Tibial nerve (tissue), 4 donors: ENCODE data around the gene AGBL3. TPM values are rescaled to one million over a fixed set of nuclear protein-coding genes. Genes with fewer than 3 reads are reported as not detected.

Experiments
- DNase-seq, 2 donors: peaks; one replicate each; pipeline ENCODE4 v3.0.0-alpha.2; 2019; ENCODE audit warnings: low spot score in 2 of 2
- H3K27ac ChIP-seq, 4 donors: fragments of 200-600 bp; sonication (generic) in 3 of 4; one replicate each; pipeline ENCODE4 v1.5.1; 2017 to 2019; ENCODE audit warnings: mild to moderate bottlenecking in 1 of 4
- H3K27me3 ChIP-seq, 2 donors: fragments of 200-600 bp; sonication (generic) in 1 of 2; one replicate each; pipeline versions ENCODE4 v1.5.1 to v1.6.0; 2017 to 2019
- H3K36me3 ChIP-seq, 3 donors: fragments of 200-600 bp; sonication (generic); one replicate each; pipeline ENCODE4 v1.5.1; 2018 to 2019
- H3K4me1 ChIP-seq, 4 donors: fragments of 200-600 bp; sonication (generic) in 3 of 4; one replicate each; pipeline ENCODE4 v1.5.1; 2017 to 2019
- H3K4me3 ChIP-seq, 4 donors: fragments of 200-600 bp; sonication (generic) in 3 of 4; one replicate each; pipeline ENCODE4 v1.5.1; 2017 to 2019; ENCODE audit warnings: mild to moderate bottlenecking in 1 of 4, moderate library complexity in 1 of 4
- H3K9me3 ChIP-seq, 4 donors: fragments of 200-600 bp; sonication (generic) in 3 of 4; one replicate each; pipeline ENCODE4 v1.5.1; 2017 to 2019
- EP300 ChIP-seq, 2 donors: sonication (generic); formaldehyde crosslinking; IDR thresholded peaks; one replicate each; pipeline ENCODE4 v1.6.1; 2017; ENCODE audit warnings: antibody characterized with exemption in 2 of 2, mild to moderate bottlenecking in 1 of 2
- POLR2A ChIP-seq, 2 donors: fragments of 450-650 bp; IDR thresholded peaks; one replicate each; pipeline ENCODE4 v1.6.1; 2017; ENCODE audit warnings: antibody characterized with exemption in 2 of 2, mild to moderate bottlenecking in 2 of 2, moderate library complexity in 2 of 2
- WGBS, 2 donors: methylation state at CpG; one replicate each; pipeline ENCODE4 v1.1.5; 2018; 5-methylcytosine and 5-hydroxymethylcytosine counted together
- total RNA-seq, 4 donors: library from RNA; depleted of rRNA; stranded (reverse); fragments of >200 nt; gene quantifications; one replicate each; pipeline ENCODE4 v1.1.0, GENCODE V29; 2016
- TF ChIP-seq, protein P1 (sequence below), 5 experiments: fragments of 200-600 bp in 3 of 5; fragments of 450-650 bp in 2 of 5; sonication (generic) in 3 of 5; IDR thresholded peaks; one replicate each; pipeline ENCODE4 v1.5.1; 2016 to 2019; ENCODE audit warnings: antibody characterized with exemption in 5 of 5, mild to moderate bottlenecking in 3 of 5, moderate library complexity in 2 of 5

The AGBL3 gene
- total RNA-seq, 4 donors from 2014 or later, result 1.3 to 3.1 (median 1.9) TPM

GRCh38 chr7:134945691-134946090 lies 40.6 kb upstream of the AGBL3 start:
- 54 to 71% methylated on average over 3 of the region's 3 CpGs for WGBS, 2 donors
- peaks cover 0 to 50% (median 0%) of the 10 kb centered on the region in 3 donors for H3K36me3 ChIP-seq
- H3K27me3 ChIP-seq, result no peaks in the 10 kb centered on the region
- no peak overlapping the region for H3K4me3 ChIP-seq
- DNase-seq, result no peak
- peak overlapping the region in 2 of 4 donors; percentile 8 to 31 for H3K27ac ChIP-seq
- no peaks in the 10 kb centered on the region for H3K9me3 ChIP-seq
- H3K4me1 ChIP-seq, result peaks cover 0 to 24% (median 0%) of the 10 kb centered on the region in 4 donors
- TF ChIP-seq EP300 (IDR thresholded peaks at IDR 0.05) (no peak), POLR2A (IDR thresholded peaks at IDR 0.05) (no peak)
- TF ChIP-seq, protein P1, sequence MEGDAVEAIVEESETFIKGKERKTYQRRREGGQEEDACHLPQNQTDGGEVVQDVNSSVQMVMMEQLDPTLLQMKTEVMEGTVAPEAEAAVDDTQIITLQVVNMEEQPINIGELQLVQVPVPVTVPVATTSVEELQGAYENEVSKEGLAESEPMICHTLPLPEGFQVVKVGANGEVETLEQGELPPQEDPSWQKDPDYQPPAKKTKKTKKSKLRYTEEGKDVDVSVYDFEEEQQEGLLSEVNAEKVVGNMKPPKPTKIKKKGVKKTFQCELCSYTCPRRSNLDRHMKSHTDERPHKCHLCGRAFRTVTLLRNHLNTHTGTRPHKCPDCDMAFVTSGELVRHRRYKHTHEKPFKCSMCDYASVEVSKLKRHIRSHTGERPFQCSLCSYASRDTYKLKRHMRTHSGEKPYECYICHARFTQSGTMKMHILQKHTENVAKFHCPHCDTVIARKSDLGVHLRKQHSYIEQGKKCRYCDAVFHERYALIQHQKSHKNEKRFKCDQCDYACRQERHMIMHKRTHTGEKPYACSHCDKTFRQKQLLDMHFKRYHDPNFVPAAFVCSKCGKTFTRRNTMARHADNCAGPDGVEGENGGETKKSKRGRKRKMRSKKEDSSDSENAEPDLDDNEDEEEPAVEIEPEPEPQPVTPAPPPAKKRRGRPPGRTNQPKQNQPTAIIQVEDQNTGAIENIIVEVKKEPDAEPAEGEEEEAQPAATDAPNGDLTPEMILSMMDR (IDR thresholded peaks at IDR 0.05), result no peak

- Histone ChIP-seq H3K9me3 (no peaks in the 10 kb centered on the region), H3K36me3 (peaks cover 0 to 55% (median 0%) of the 10 kb centered on the region in 3 donors)
These were observed 40.0 kb upstream of the AGBL3 start for GRCh38 chr7:134946260-134946659.

DNA sequence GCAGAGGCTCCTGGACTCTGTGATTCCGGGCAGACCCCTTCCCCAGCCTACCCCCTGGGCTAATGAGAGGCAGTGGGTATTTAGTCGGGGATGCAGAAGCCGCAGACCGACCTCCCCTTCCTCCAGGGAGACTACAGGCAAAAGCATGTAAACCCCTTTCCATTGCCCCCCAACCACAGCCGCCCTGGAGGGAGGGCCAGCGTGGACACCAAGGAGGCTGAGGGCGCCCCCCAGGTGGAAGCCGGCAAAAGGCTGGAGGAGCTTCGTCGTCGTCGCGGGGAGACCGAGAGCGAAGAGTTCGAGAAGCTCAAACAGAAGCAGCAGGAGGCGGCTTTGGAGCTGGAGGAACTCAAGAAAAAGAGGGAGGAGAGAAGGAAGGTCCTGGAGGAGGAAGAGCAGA lies 39.0 kb upstream of the AGBL3 start:
- Histone ChIP-seq H3K36me3 (peaks cover 0 to 57% (median 0%) of the 10 kb centered on the region in 3 donors), H3K27me3 (no peaks in the 10 kb centered on the region), H3K9me3 (no peaks in the 10 kb centered on the region), H3K4me1 (peaks cover 0 to 20% (median 0%) of the 10 kb centered on the region in 4 donors), H3K27ac (peak overlapping the region in 1 of 4 donors; percentile 31), H3K4me3 (no peak overlapping the region)
- 91 to 93% methylated on average over 17 of the region's 17 CpGs for WGBS, 2 donors
- TF ChIP-seq POLR2A (IDR thresholded peaks at IDR 0.05) (no peak), EP300 (IDR thresholded peaks at IDR 0.05) (no peak)
- TF ChIP-seq, protein P1 (IDR thresholded peaks at IDR 0.05), result no peak
- no peak for DNase-seq

More at GRCh38 chr7:134946260-134946659, 40.0 kb upstream of the AGBL3 start:
- WGBS, 2 donors, result 50 to 55% methylated on average over 2 of the region's 2 CpGs
- DNase-seq, result no peak
- Histone ChIP-seq H3K4me3 (no peak overlapping the region), H3K4me1 (peaks cover 0 to 20% (median 0%) of the 10 kb centered on the region in 4 donors), H3K27ac (peak overlapping the region in 1 of 4 donors; percentile 31), H3K27me3 (no peaks in the 10 kb centered on the region)
- TF ChIP-seq, protein P1 (IDR thresholded peaks at IDR 0.05), result no peak
- TF ChIP-seq POLR2A (IDR thresholded peaks at IDR 0.05), result no peak
- no peak for TF ChIP-seq EP300 (IDR thresholded peaks at IDR 0.05)

DNA sequence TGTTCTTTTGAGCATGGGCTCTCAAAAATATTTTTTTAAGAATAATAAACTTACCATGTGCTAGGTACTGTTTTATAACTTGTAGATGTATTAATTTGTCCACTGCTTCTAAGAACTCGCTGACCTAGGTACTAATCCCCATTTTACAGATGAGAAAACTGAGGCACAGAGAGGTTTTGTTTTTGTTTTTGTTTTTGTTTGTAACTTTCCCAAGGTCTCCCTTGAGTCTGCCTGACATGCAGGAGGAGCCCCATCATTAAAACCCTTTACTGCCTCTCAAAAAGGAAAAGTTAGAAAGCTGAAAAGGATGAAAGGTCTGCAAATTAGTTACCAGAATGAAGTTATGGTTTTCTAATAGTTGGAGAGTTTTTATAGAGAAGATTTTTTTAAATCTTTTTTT lies 38.5 kb upstream of the AGBL3 start:
- H3K36me3 ChIP-seq, result peaks cover 0 to 62% (median 0%) of the 10 kb centered on the region in 3 donors
- H3K27ac ChIP-seq, result no peak overlapping the region
- no peaks in the 10 kb centered on the region for H3K27me3 ChIP-seq
- H3K4me3 ChIP-seq, result no peak overlapping the region
- no peak for TF ChIP-seq POLR2A (IDR thresholded peaks at IDR 0.05)
- TF ChIP-seq EP300 (IDR thresholded peaks at IDR 0.05), result no peak
- TF ChIP-seq, protein P1 (IDR thresholded peaks at IDR 0.05), result no peak
- H3K4me1 ChIP-seq, result peaks cover 0 to 20% (median 0%) of the 10 kb centered on the region in 4 donors
- DNase-seq, result no peak
- 100% methylated on average over 1 of the region's 1 CpG for WGBS, 2 donors
- no peaks in the 10 kb centered on the region for H3K9me3 ChIP-seq

GRCh38 chr7:134948246-134948645 lies 38.1 kb upstream of the AGBL3 start:
- no peak for DNase-seq
- no peak overlapping the region for H3K27ac ChIP-seq
- H3K27me3 ChIP-seq, result no peaks in the 10 kb centered on the region
- peaks cover 0 to 20% (median 0%) of the 10 kb centered on the region in 4 donors for H3K4me1 ChIP-seq
- no peak for TF ChIP-seq EP300 (IDR thresholded peaks at IDR 0.05)
- TF ChIP-seq, protein P1 (IDR thresholded peaks at IDR 0.05), result no peak
- no peak for TF ChIP-seq POLR2A (IDR thresholded peaks at IDR 0.05)
- H3K4me3 ChIP-seq, result no peak overlapping the region
- WGBS, 2 donors, result 88 to 95% methylated on average over 4 of the region's 4 CpGs
- H3K36me3 ChIP-seq, result peaks cover 0 to 66% (median 0%) of the 10 kb centered on the region in 3 donors
- no peaks in the 10 kb centered on the region for H3K9me3 ChIP-seq
